SH-SY5Y (cell line): ENCODE data around the gene OTUD4.

ENCODE experiments used
- GATA2 ChIP-seq: IDR thresholded peaks from 2 replicates; pipeline ENCODE4 v1.6.1; 2011; ENCODE audit warnings: mild to moderate bottlenecking, low read depth, low read length
- GATA3 ChIP-seq: IDR thresholded peaks from 2 replicates; pipeline ENCODE4 v1.6.1; 2011; ENCODE audit warnings: low read depth, mild to moderate bottlenecking, low read length, moderate library complexity

- TF ChIP-seq GATA3, result no peak
- TF ChIP-seq GATA2, result no peak
Measured at GRCh38 chr4:145203410-145203809, 23.0 kb upstream of the OTUD4 start.
